BLaER1 treated with 17β-estradiol and CSF1 and Interleukin-3, amounts not matched to agents 10 nM and 100 nM (cell line): ENCODE results near the gene PTGFR.

ENCODE experiments used
- H3K27ac ChIP-seq, 11 experiments: shearing (Covaris generic); formaldehyde crosslinking; 2 replicates each; pipeline ENCODE4 v1.8.1; 2022
- H3K27me3 ChIP-seq, 11 experiments: shearing (Covaris generic); formaldehyde crosslinking; 2 replicates each; pipeline ENCODE4 v1.8.1; 2022
- H3K36me3 ChIP-seq, 11 experiments: shearing (Covaris generic); formaldehyde crosslinking; 2 replicates each; pipeline ENCODE4 v1.8.1; 2022
- H3K4me1 ChIP-seq, 10 experiments: shearing (Covaris generic); formaldehyde crosslinking; 2 replicates each; pipeline ENCODE4 v1.8.1; 2022
- H3K4me2 ChIP-seq, 11 experiments: shearing (Covaris generic); formaldehyde crosslinking; 2 replicates each; pipeline ENCODE4 v1.8.1; 2022
- H3K4me3 ChIP-seq, 10 experiments: shearing (Covaris generic); formaldehyde crosslinking; 2 replicates each; pipeline ENCODE4 v1.8.1; 2022
- H3K9ac ChIP-seq, 11 experiments: shearing (Covaris generic); formaldehyde crosslinking; 2 replicates each; pipeline ENCODE4 v1.8.1; 2022
- H3K9me3 ChIP-seq, 11 experiments: shearing (Covaris generic); formaldehyde crosslinking; replicated peaks in 1 of 11; 2 replicates each; pipeline ENCODE4 v1.8.1; 2022
- H4K20me1 ChIP-seq, 11 experiments: shearing (Covaris generic); formaldehyde crosslinking; 2 replicates each; pipeline ENCODE4 v1.8.1; 2022
- Cebpa-rat ChIP-seq, 11 experiments: shearing (Covaris generic); IDR thresholded peaks; 2 replicates each; pipeline ENCODE4 v1.8.1; 2022

PTGFR gene

GRCh38 chr1:78565393-78565792, 74.6 kb downstream of the PTGFR start:
- H3K9me3 ChIP-seq: no peaks in the 10 kb centered on the region
- no peaks in the 10 kb centered on the region for H3K36me3 ChIP-seq
- no peaks in the 10 kb centered on the region for H3K4me1 ChIP-seq
- H3K27ac ChIP-seq: no peak overlapping the region
- H3K9ac ChIP-seq: no peak overlapping the region
- no peak overlapping the region for H3K4me3 ChIP-seq
- no peaks in the 10 kb centered on the region for H4K20me1 ChIP-seq
- no peaks in the 10 kb centered on the region for H3K27me3 ChIP-seq
- TF ChIP-seq Cebpa-rat (IDR thresholded peaks at IDR 0.05): no peak
- no peak overlapping the region for H3K4me2 ChIP-seq

DNA sequence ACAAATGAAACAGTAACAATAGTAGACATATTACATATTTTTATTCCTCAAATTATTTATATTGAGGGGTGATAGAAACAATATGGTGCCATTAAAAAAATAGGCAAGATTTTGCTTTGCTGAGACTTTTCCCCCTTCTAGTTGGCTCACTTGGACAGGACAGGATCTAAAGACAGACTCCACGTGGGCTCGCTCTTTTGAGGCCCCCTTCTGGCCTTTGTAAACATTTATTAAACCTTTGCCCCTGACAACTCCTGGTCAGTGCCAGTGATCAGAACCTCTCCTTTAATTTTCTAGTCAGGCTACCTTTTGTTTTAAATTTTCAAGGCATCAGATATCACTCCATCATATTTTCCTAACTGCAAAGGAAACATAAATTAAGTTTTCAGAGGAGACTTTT, 79.8 kb downstream of the PTGFR start:
- Histone ChIP-seq H3K4me1 (no peaks in the 10 kb centered on the region), H3K9ac (no peak overlapping the region), H3K4me3 (no peak overlapping the region), H3K9me3 (no peaks in the 10 kb centered on the region), H4K20me1 (no peaks in the 10 kb centered on the region), H3K4me2 (no peak overlapping the region), H3K27me3 (no peaks in the 10 kb centered on the region), H3K36me3 (no peaks in the 10 kb centered on the region), H3K27ac (no peak overlapping the region)
- TF ChIP-seq Cebpa-rat (IDR thresholded peaks at IDR 0.05): no peak

GRCh38 chr1:78577257-78578100, 86.7 kb downstream of the PTGFR start:
- Histone ChIP-seq H3K27ac (no peak overlapping the region), H3K4me1 (no peaks in the 10 kb centered on the region), H4K20me1 (no peaks in the 10 kb centered on the region), H3K9ac (no peak overlapping the region), H3K9me3 (no peaks in the 10 kb centered on the region), H3K4me3 (no peak overlapping the region), H3K36me3 (no peaks in the 10 kb centered on the region), H3K27me3 (no peaks in the 10 kb centered on the region), H3K4me2 (no peak overlapping the region)
- no peak for TF ChIP-seq Cebpa-rat (IDR thresholded peaks at IDR 0.05)

- H4K20me1 ChIP-seq: no peaks in the 10 kb centered on the region
- no peaks in the 10 kb centered on the region for H3K36me3 ChIP-seq
- no peak overlapping the region for H3K9ac ChIP-seq
- no peak overlapping the region for H3K4me2 ChIP-seq
- H3K4me1 ChIP-seq: no peaks in the 10 kb centered on the region
- H3K27me3 ChIP-seq: no peaks in the 10 kb centered on the region
- H3K4me3 ChIP-seq: no peak overlapping the region
- no peaks in the 10 kb centered on the region for H3K9me3 ChIP-seq
- H3K27ac ChIP-seq: no peak overlapping the region
- no peak for TF ChIP-seq Cebpa-rat (IDR thresholded peaks at IDR 0.05)
Measured at GRCh38 chr1:78586572-78586971, 95.8 kb downstream of the PTGFR start.

DNA sequence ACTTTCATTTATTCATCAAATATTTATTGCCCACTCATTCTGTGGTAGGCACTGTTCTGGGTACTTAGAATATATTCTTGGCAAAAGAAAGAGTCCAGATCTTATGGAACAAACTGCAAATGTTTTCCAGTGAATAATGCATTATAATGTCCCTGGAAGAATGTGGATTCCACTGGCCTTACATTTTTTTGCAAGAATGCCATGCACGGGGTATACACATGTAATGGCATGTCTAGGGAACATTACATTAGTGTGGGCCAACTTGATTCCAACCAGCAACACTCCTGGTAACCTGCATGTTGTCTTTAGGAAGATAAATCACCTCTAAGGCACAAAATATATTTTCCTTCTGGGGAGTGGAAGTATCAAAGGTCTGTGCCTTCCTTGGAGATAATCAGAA, 96.4 kb downstream of the PTGFR start:
- Histone ChIP-seq H3K4me3 (no peak overlapping the region), H3K4me2 (no peak overlapping the region), H3K4me1 (no peaks in the 10 kb centered on the region), H4K20me1 (no peaks in the 10 kb centered on the region), H3K27me3 (no peaks in the 10 kb centered on the region), H3K27ac (no peak overlapping the region), H3K9ac (no peak overlapping the region), H3K9me3 (no peaks in the 10 kb centered on the region), H3K36me3 (no peaks in the 10 kb centered on the region)
- TF ChIP-seq Cebpa-rat (IDR thresholded peaks at IDR 0.05): no peak
